ENCODE results near the gene SMPX. TPM values are rescaled to one million over a fixed set of nuclear protein-coding genes. Genes with fewer than 3 reads are reported as not detected.

SMPX gene
- polyA plus RNA-seq (2013, experiment 1 of 4) = not detected
- polyA plus RNA-seq (2013, experiment 2 of 4) = not detected
- not detected for polyA plus RNA-seq (2013, experiment 3 of 4)
- polyA plus RNA-seq (2013, experiment 4 of 4) = not detected

- no peaks in the 10 kb centered on the region for H3K4me1 ChIP-seq (ENCODE audit: control insufficient read depth, insufficient read depth, low read length)
- H3K36me3 ChIP-seq (ENCODE audit: control insufficient read depth, insufficient read depth, low read length) = no peaks in the 10 kb centered on the region
- H3K4me3 ChIP-seq (ENCODE audit: insufficient read depth, low read depth, low read length) = no peak within 1 kb of the TSS
- WGBS, 2 experiments = 91 to 92% methylated on average over 10 to 12 of the region's 12 CpGs
- H3K9me3 ChIP-seq (ENCODE audit: control insufficient read depth, low read length) = no peaks in the 10 kb centered on the region
- no peaks in the 10 kb centered on the region for H3K27me3 ChIP-seq (ENCODE audit: control insufficient read depth, insufficient read depth, low read length, poor library complexity, severe bottlenecking)
- H3K27ac ChIP-seq (ENCODE audit: insufficient read depth, low read depth, low read length, poor library complexity, severe bottlenecking) = no peak within 1 kb of the TSS
These were observed at the start of gene SMPX for GRCh38 chrX:21757960-21758359. Gene SMPX (minus strand): TSS chrX:21758116. CDS start chrX:21754290, 3,826 bp downstream.

GRCh38 chrX:21806691-21807090 lies 48.8 kb upstream of the SMPX start:
- Histone ChIP-seq H3K27me3 (ENCODE audit: control insufficient read depth, insufficient read depth, low read length, poor library complexity, severe bottlenecking) (no peaks in the 10 kb centered on the region), H3K4me1 (ENCODE audit: control insufficient read depth, insufficient read depth, low read length) (no peaks in the 10 kb centered on the region), H3K36me3 (ENCODE audit: control insufficient read depth, insufficient read depth, low read length) (no peaks in the 10 kb centered on the region), H3K27ac (ENCODE audit: insufficient read depth, low read depth, low read length, poor library complexity, severe bottlenecking) (no peak overlapping the region), H3K9me3 (ENCODE audit: control insufficient read depth, low read length) (no peaks in the 10 kb centered on the region), H3K4me3 (ENCODE audit: insufficient read depth, low read depth, low read length) (no peak overlapping the region)

DNA sequence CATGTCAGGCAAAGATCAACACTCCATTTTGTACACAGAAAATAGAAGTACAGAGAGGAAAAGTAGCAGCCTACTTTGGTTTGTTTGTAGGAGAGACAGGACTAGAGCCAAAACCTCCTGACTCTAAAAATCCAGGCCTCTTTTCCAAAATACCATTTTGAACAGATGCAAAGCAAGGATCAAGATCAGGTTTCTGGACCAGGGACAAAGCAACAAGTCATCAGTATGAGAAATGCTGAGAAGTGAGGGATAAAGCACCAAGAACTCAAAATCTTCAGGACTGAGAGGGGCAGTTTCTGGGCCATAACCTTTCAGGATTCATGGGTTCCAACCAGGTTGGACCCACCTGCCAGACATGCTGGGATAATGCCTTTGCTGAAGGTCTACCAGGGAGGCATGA lies 44.9 kb upstream of the SMPX start:
- Histone ChIP-seq H3K9me3 (ENCODE audit: control insufficient read depth, low read length) (no peaks in the 10 kb centered on the region), H3K27me3 (ENCODE audit: control insufficient read depth, insufficient read depth, low read length, poor library complexity, severe bottlenecking) (no peaks in the 10 kb centered on the region), H3K4me1 (ENCODE audit: control insufficient read depth, insufficient read depth, low read length) (no peaks in the 10 kb centered on the region), H3K4me3 (ENCODE audit: insufficient read depth, low read depth, low read length) (no peak overlapping the region), H3K27ac (ENCODE audit: insufficient read depth, low read depth, low read length, poor library complexity, severe bottlenecking) (no peak overlapping the region), H3K36me3 (ENCODE audit: control insufficient read depth, insufficient read depth, low read length) (no peaks in the 10 kb centered on the region)

GRCh38 chrX:21802054-21802670 lies 44.2 kb upstream of the SMPX start:
- H3K36me3 ChIP-seq (ENCODE audit: control insufficient read depth, insufficient read depth, low read length) = no peaks in the 10 kb centered on the region
- no peaks in the 10 kb centered on the region for H3K9me3 ChIP-seq (ENCODE audit: control insufficient read depth, low read length)
- no peaks in the 10 kb centered on the region for H3K27me3 ChIP-seq (ENCODE audit: control insufficient read depth, insufficient read depth, low read length, poor library complexity, severe bottlenecking)
- no peak overlapping the region for H3K4me3 ChIP-seq (ENCODE audit: insufficient read depth, low read depth, low read length)
- H3K4me1 ChIP-seq (ENCODE audit: control insufficient read depth, insufficient read depth, low read length) = no peaks in the 10 kb centered on the region
- no peak overlapping the region for H3K27ac ChIP-seq (ENCODE audit: insufficient read depth, low read depth, low read length, poor library complexity, severe bottlenecking)
- WGBS, 2 experiments = 81 to 92% methylated on average over 5 to 6 of the region's 7 CpGs

- no peaks in the 10 kb centered on the region for H3K36me3 ChIP-seq (ENCODE audit: control insufficient read depth, insufficient read depth, low read length)
- no peak overlapping the region for H3K4me3 ChIP-seq (ENCODE audit: insufficient read depth, low read depth, low read length)
- H3K27me3 ChIP-seq (ENCODE audit: control insufficient read depth, insufficient read depth, low read length, poor library complexity, severe bottlenecking) = no peaks in the 10 kb centered on the region
- no CpG with 5 or more reads among the region's 1 CpG for WGBS, 2 experiments
- no peak overlapping the region for H3K27ac ChIP-seq (ENCODE audit: insufficient read depth, low read depth, low read length, poor library complexity, severe bottlenecking)
- H3K9me3 ChIP-seq (ENCODE audit: control insufficient read depth, low read length) = no peaks in the 10 kb centered on the region
- no peaks in the 10 kb centered on the region for H3K4me1 ChIP-seq (ENCODE audit: control insufficient read depth, insufficient read depth, low read length)
These were observed 42.4 kb upstream of the SMPX start for GRCh38 chrX:21800344-21800770.

- no peaks in the 10 kb centered on the region for H3K4me1 ChIP-seq (ENCODE audit: control insufficient read depth, insufficient read depth, low read length)
- no peaks in the 10 kb centered on the region for H3K9me3 ChIP-seq (ENCODE audit: control insufficient read depth, low read length)
- no peak overlapping the region for H3K4me3 ChIP-seq (ENCODE audit: insufficient read depth, low read depth, low read length)
- H3K27me3 ChIP-seq (ENCODE audit: control insufficient read depth, insufficient read depth, low read length, poor library complexity, severe bottlenecking) = no peaks in the 10 kb centered on the region
- WGBS, 2 experiments = 88 to 94% methylated on average over 5 to 6 of the region's 6 CpGs
- no peak overlapping the region for H3K27ac ChIP-seq (ENCODE audit: insufficient read depth, low read depth, low read length, poor library complexity, severe bottlenecking)
- no peaks in the 10 kb centered on the region for H3K36me3 ChIP-seq (ENCODE audit: control insufficient read depth, insufficient read depth, low read length)
These were observed 41.9 kb upstream of the SMPX start for GRCh38 chrX:21799767-21800166.

- no peak overlapping the region for H3K27ac ChIP-seq (ENCODE audit: insufficient read depth, low read depth, low read length, poor library complexity, severe bottlenecking)
- 94 to 95% methylated on average over 5 to 6 of the region's 6 CpGs for WGBS, 2 experiments
- H3K9me3 ChIP-seq (ENCODE audit: control insufficient read depth, low read length) = no peaks in the 10 kb centered on the region
- no peaks in the 10 kb centered on the region for H3K4me1 ChIP-seq (ENCODE audit: control insufficient read depth, insufficient read depth, low read length)
- H3K4me3 ChIP-seq (ENCODE audit: insufficient read depth, low read depth, low read length) = no peak overlapping the region
- no peaks in the 10 kb centered on the region for H3K27me3 ChIP-seq (ENCODE audit: control insufficient read depth, insufficient read depth, low read length, poor library complexity, severe bottlenecking)
- H3K36me3 ChIP-seq (ENCODE audit: control insufficient read depth, insufficient read depth, low read length) = no peaks in the 10 kb centered on the region
These were observed 40.8 kb upstream of the SMPX start for GRCh38 chrX:21798677-21799219.

DNA sequence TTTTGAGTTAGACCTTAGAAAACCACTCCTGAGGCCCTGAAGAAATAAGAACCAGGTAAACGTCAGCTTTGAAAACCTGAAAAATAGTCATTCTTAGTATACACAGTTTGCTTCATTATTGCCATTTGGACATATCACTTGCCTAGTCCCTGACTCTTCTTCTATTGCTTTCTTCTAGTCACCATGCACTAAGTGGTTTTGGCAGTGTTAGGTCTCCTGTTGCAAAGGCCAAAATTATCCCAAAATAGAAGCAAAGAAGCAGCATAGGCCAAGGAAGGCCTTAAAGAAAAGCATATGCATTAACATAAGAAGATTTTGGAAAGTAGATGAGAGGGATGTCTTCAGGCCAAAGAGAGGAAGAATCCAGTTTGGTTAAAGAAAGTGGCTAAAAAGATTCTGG lies 24.1 kb upstream of the SMPX start:
- Histone ChIP-seq H3K9me3 (ENCODE audit: control insufficient read depth, low read length) (no peaks in the 10 kb centered on the region), H3K27me3 (ENCODE audit: control insufficient read depth, insufficient read depth, low read length, poor library complexity, severe bottlenecking) (no peaks in the 10 kb centered on the region), H3K36me3 (ENCODE audit: control insufficient read depth, insufficient read depth, low read length) (no peaks in the 10 kb centered on the region), H3K27ac (ENCODE audit: insufficient read depth, low read depth, low read length, poor library complexity, severe bottlenecking) (no peak overlapping the region), H3K4me1 (ENCODE audit: control insufficient read depth, insufficient read depth, low read length) (no peaks in the 10 kb centered on the region), H3K4me3 (ENCODE audit: insufficient read depth, low read depth, low read length) (no peak overlapping the region)
- WGBS, 2 experiments = 93% methylated on average over 1 of the region's 1 CpG

DNA sequence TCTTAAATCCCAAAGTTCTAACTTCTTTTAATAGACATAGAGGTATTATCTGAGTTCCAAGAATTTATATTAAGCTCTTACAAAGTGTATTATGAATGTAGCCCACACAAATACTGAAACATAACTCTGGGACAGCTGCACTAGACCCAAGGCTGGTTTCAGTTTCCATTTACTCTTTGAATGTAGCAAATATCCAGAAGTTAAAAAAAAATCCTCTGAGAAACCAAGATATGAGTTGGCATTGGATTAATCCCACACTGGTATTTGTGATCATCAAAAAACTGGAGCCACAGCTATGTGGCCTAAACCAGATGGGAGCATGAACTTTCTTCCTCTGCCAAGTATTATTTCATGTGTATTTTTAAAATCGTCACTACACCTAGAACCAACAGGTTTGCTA lies 23.6 kb upstream of the SMPX start:
- no CpG with 5 or more reads among the region's 1 CpG for WGBS, 2 experiments
- no peaks in the 10 kb centered on the region for H3K9me3 ChIP-seq (ENCODE audit: control insufficient read depth, low read length)
- no peaks in the 10 kb centered on the region for H3K36me3 ChIP-seq (ENCODE audit: control insufficient read depth, insufficient read depth, low read length)
- no peak overlapping the region for H3K4me3 ChIP-seq (ENCODE audit: insufficient read depth, low read depth, low read length)
- H3K27me3 ChIP-seq (ENCODE audit: control insufficient read depth, insufficient read depth, low read length, poor library complexity, severe bottlenecking) = no peaks in the 10 kb centered on the region
- no peak overlapping the region for H3K27ac ChIP-seq (ENCODE audit: insufficient read depth, low read depth, low read length, poor library complexity, severe bottlenecking)
- H3K4me1 ChIP-seq (ENCODE audit: control insufficient read depth, insufficient read depth, low read length) = no peaks in the 10 kb centered on the region

DNA sequence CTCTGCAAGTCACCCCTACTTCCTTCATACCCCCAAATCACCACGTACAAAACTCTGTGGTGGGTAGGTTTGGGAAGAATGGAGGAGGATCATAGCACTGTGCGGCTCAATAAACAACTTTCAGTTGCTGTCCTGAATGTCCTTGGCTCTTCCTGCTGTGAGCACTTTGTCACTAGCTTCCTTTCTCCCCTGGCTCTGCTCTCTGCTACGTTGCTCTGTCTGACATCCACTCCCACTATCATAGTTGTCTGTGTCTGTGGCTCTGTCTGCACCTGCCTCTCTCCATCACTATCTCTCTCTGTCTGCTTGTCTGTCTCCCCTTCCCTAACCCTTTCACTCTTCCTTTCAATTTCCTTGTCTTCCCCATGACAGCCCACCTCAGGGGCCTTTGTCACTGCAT lies 21.2 kb upstream of the SMPX start:
- H3K36me3 ChIP-seq (ENCODE audit: control insufficient read depth, insufficient read depth, low read length) = no peaks in the 10 kb centered on the region
- no peaks in the 10 kb centered on the region for H3K4me1 ChIP-seq (ENCODE audit: control insufficient read depth, insufficient read depth, low read length)
- no peak overlapping the region for H3K27ac ChIP-seq (ENCODE audit: insufficient read depth, low read depth, low read length, poor library complexity, severe bottlenecking)
- no peaks in the 10 kb centered on the region for H3K27me3 ChIP-seq (ENCODE audit: control insufficient read depth, insufficient read depth, low read length, poor library complexity, severe bottlenecking)
- no peak overlapping the region for H3K4me3 ChIP-seq (ENCODE audit: insufficient read depth, low read depth, low read length)
- H3K9me3 ChIP-seq (ENCODE audit: control insufficient read depth, low read length) = no peaks in the 10 kb centered on the region
- 56 to 68% methylated on average over 2 of the region's 3 CpGs for WGBS, 2 experiments
